Stimulated activated CD8-positive, alpha-beta memory T cell treated with anti-CD3 and anti-CD28 coated beads, Interleukin-12 subunit alpha, Interleukin-12 subunit beta, amount 100 ng/mL, for 24 hours (primary cell): ENCODE measurements around the gene PBX1.

Experiments used
- DNase-seq: peaks from one replicate; pipeline ENCODE4 v3.0.0-alpha.2; 2020; ENCODE audit errors: extremely low read depth

The PBX1 gene

DNA sequence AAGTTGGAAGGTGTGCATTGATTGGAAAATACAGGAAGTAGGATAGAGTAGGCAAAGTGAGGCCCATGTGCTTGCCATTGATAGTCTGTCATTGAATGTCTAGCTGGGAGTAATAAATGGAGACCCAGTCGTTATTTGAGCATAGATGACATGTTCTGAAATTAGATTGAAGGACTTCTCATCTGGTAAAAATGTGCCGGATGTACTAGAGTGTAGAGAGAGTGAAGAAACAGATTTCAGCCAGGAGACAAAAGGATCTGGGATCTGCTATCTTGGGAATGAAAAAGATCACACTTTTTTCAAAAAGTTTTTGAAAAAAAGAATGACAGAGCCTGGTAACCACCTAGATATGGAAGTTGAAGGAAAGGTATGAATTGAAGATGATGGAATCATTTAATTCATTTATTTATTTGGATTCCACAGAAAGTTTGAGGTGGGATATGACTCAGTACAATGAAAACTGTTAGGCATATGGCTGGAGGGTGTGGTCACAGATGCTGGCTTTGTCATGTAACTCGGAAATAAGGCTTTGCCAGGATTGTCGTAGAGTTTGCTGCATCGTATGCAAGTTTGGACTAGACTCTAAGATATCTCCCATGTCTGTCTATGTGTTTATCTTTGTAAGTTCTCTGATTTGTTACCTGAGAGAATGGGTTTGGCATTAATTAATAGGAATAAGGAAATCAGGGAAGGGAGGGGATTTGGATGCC lies 137.1 kb downstream of the PBX1 start:
- no peak for DNase-seq

DNA sequence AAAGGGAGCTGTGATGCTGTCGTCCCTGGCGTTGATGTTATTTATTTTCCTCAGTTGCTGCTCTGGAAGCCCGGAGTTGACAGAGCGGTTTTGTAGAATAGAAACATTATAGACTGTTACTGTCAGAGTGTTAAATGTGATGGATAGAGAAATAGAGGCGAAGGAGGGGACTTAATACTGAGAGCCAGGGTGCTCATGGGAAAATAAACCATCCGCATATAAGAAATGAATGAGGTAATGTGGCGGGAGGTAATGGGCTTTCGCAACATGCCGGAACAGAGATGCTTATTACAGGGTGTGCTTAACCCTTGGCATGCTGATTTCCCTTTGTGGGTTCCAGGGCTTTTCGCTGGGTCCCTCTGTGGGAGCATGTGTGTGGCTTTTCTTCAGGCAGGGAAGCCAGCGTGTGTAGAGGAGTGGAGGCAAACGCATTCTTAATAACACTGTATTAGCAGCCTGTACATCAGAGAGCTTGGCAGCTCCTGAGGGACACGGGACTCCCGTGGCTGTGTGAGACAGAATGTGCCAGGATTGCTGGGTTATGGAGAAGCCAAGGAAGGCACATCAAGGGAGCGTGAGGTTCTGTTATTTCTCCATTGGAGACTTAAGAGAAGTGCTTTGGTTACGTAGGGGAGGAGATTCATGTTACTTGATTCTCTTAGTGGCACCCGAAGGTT lies 141.0 kb downstream of the PBX1 start:
- no peak for DNase-seq

- no peak for DNase-seq
Measured at GRCh38 chr1:164700683-164701082, 141.7 kb downstream of the PBX1 start.

- no peak for DNase-seq
Measured at GRCh38 chr1:164701189-164701761, 142.3 kb downstream of the PBX1 start.

- no peak for DNase-seq
Measured at GRCh38 chr1:164702216-164702615, 143.2 kb downstream of the PBX1 start.

- no peak for DNase-seq
Measured at GRCh38 chr1:164702664-164703063, 143.7 kb downstream of the PBX1 start.

- DNase-seq = no peak
Measured at GRCh38 chr1:164703463-164703862, 144.5 kb downstream of the PBX1 start.

DNA sequence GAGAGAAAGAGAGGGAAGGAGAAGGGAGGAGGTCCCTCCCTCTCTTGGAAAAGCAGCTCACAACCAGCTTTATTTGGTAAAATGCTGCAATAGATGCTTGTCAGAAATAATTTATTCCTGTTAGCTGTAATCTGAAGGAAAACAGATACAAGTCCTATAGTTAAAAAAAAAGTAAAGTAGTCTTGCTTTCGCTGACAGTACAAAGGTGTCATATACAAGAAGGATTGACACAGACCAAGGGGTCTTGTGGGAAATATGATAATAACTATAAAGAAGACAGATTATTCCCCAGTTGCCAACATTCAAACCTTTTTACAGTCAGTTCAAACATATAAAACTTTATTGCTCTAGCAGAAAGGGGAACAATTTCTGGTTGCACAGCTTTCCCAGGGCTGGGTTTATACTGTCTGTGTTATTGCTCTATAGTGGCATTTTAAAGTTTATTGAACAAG lies 145.0 kb downstream of the PBX1 start:
- DNase-seq = no peak

- DNase-seq = no peak
Measured at GRCh38 chr1:164704954-164705353, 146.0 kb downstream of the PBX1 start.

DNA sequence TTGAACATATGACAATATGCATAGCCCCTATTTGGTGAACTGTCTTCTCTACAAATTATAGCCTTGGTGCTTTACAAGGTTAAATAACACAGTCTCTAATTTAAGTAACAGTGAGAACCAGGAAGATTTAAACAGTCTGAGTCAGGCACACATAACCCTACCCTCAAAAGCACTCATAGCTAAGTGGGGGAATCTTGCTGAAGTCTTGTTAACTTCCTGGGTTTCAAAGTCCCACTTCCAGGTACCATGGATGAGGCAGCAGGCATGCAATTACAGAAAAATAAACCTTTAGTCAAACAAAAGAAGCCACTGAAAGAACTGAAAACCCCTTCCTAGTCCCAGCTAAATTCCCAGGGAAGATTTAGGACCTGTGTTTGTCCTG lies 147.6 kb downstream of the PBX1 start:
- DNase-seq = no peak

GRCh38 chr1:164707868-164708331 lies 148.9 kb downstream of the PBX1 start:
- DNase-seq = no peak

- DNase-seq = no peak
Measured at GRCh38 chr1:164708596-164708995, 149.6 kb downstream of the PBX1 start.

- no peak for DNase-seq
Measured at GRCh38 chr1:164709126-164709525, 150.1 kb downstream of the PBX1 start.

DNA sequence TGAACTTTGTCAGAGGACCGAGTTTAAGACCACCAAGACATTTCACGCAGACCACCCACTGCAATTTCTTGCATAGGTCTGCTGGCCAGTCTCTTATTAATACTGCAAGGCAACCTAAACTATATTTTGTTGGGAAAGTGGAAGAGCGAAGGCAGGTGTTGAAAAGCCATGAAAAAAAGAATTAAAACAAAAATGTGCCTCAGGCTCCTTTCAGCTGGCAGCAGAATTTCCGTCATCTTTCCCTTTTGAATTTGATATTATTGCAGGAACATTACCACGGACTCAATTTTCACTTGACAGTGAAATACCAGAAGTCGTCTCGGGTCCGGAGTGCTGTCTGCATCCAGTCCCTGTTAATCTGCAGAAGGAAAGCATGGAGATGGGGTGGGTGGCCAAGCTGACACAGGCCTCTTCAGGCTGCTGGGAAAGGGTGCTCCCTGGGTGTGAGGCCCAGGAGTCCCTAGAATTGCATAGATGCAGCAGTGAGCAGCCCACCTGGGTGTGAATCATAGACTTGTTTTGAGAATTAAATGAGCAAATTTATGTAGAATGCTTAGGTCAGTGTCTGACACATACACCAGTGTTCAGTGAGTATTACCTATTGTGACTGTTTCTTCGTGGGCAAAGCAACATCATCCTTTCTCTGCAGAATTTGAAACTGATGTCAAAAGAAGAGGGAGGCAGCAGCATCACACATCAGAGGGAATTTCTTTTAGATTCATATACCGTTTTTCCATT lies 150.7 kb downstream of the PBX1 start:
- DNase-seq = no peak

DNA sequence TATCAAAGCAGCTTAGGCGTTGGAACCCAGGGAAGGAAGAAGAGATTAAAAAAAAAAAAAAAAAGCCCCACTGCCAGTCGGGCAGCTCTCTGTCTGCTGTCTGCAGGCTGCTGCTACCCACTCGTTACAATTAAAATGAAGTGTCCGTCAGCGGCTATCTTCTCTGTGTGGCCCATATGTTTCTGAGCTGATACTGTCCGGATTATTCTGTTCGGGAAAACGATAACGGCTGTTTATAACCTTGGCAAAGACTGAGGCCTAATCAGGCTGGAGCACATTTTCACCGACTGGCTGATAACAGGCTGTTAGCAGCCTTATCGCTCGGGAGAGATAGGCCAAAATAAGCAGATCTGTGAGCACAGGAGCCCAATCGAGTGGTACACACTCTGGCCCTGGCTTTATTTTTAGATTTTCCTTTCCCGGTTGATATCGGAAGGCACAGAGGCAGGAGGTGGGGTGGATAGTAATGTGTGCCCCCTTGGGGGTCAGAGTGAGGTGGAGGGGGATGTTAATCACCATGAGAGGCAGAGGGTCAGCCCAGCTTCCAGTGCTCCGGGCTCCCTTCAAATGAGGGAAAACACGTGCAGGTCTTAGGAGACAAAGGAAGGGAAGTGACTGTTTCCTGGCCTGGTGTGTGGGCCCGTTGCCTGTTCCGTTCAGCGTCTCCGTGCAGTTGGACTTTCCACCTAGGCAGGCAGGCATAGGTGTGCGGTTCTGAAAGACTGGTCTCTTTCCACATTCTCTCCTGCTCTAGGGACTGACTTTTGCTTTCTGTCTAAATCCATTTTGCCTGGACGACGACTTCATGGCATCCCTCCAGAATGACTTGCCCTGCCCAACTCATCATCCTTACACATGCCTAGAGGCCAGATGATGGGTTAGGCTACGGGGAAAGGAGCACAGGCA lies 153.4 kb downstream of the PBX1 start:
- DNase-seq = no peak

DNA sequence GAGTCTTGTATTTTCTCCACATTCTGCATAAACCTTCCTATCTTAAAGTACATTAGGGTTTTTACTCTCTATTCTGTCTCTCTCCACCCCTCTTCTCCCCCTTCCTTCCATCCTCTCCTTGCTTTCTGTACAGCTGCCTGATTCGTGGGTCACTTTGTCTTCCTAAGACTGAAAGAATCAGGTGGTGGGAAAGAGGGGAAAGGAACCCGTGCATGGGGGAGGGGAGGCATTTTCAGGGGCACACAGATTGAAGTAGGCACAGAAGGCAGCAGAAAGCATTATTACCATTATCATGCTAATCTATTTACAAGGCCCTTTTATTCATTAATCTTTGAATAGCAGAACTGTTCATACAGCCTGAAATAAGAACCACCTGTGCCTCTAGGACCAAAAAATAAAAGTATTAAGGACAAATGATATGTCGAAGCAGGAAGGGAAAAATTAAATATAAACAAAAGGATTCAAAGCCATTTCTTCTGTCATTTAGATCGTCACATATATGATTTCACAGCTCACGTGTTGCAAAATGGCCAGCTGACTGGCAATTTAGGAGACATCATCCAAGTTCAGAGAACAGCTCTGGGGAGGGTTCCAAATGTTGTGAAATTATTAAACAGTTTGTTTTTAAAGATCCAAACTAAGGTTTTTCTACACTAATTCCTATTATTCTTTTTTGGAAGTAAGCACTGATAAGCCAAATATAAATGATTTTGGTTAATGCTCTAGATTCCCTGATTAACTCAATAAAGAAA lies 154.6 kb downstream of the PBX1 start:
- DNase-seq = no peak

DNA sequence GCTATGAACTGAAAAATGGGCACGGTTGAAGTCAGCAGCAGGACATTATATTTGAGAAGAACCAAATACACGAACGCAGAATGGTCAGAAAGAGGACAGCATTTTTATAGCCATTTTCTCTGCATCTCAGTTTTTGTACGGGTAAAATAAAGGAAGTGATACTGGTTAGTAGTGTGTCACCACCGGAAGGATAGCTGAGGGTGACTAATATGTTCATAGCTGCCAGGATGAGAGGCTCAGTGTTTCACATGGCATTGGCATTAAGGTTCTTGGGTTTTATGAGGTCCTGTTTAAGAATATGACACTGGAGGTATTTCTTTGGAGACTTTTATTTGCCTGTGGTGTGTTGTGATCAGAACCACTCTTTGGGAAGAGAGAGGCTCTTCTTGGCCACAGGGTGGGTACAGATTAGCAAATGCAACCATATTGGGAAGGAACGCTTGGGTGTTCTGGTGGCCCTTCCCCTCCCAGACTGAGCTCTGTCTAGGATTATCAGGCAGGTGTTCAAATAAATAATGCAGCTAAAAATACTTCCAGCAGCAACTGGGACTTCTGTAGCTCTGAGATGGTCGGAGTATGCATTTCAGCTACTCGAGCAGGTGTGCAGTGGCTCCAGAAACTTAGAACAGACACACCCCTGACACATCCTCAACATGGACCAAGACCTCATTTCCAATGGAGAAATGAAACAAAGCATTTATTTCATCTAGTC lies 158.2 kb downstream of the PBX1 start:
- DNase-seq = no peak

GRCh38 chr1:164718821-164719220 lies 159.8 kb downstream of the PBX1 start:
- DNase-seq = no peak

GRCh38 chr1:164719676-164720439 lies 160.9 kb downstream of the PBX1 start:
- DNase-seq = no peak
